Esophagus muscularis mucosa (tissue), 3 donors: ENCODE measurements around the gene TGIF2.

Experiments
- POLR2A ChIP-seq: fragments of 450-650 bp; IDR thresholded peaks from one replicate; pipeline ENCODE4 v1.6.1; 2017; ENCODE audit warnings: antibody characterized with exemption, moderate library complexity, mild to moderate bottlenecking, low read depth
- POLR2AphosphoS5 ChIP-seq, 2 donors: sonication (generic); formaldehyde crosslinking; IDR thresholded peaks; one replicate each; pipeline ENCODE4 v1.6.1; 2017; ENCODE audit warnings: antibody characterized with exemption in 2 of 2
- TF ChIP-seq, protein P1 (sequence below), 3 experiments: fragments of 200-600 bp in 2 of 3; fragments of 450-650 bp in 1 of 3; sonication (generic) in 2 of 3; IDR thresholded peaks; one replicate each; pipeline ENCODE4 v1.5.1; 2017 to 2019; ENCODE audit warnings: antibody characterized with exemption in 3 of 3, mild to moderate bottlenecking in 2 of 3, moderate library complexity in 1 of 3

DNA sequence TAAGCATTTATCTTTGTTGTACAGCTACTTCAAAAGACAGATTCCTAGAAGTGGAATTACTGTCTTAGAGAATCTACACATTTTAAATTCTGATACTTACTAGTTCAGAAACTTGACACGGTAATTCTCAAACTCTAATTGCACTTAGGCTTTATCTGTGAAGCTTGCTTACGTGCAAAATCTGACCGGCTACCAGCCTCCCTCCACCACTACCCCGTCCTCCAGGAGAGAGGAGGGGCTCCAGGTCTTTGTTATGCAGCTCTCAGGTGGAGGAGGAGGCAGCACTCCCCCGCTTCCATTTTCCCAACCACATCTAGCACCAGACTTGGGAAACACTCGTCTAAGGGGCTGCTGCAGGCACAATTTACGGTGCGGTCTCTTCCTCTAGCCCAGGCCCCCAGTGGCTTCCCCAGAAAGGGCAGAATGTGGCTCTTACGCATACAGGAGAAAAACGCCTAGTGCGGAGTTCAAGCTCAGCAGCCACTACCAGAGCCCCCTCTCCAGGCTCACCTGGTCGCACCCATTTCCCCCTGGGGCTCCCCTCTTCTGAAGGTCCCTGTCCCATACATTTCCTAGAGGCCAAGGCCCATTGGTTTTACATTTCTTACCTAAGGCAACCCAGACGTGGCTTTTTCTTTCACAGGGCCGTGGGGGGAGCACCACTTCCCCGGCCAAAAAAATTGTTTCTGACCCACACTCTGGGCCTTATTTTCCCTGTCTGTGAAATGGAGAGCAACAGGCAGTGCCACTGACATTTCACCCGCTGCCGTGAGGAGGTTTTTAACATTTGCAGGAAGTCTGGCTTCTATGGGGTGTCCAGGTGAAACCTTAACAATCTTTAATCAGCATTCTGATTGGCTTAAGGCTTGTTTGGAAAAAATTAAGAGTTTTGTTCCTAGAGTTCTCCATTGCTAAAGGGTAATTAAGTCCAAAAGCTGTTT lies 1.6 kb upstream of the TGIF2 start:
- TF ChIP-seq, protein P1, sequence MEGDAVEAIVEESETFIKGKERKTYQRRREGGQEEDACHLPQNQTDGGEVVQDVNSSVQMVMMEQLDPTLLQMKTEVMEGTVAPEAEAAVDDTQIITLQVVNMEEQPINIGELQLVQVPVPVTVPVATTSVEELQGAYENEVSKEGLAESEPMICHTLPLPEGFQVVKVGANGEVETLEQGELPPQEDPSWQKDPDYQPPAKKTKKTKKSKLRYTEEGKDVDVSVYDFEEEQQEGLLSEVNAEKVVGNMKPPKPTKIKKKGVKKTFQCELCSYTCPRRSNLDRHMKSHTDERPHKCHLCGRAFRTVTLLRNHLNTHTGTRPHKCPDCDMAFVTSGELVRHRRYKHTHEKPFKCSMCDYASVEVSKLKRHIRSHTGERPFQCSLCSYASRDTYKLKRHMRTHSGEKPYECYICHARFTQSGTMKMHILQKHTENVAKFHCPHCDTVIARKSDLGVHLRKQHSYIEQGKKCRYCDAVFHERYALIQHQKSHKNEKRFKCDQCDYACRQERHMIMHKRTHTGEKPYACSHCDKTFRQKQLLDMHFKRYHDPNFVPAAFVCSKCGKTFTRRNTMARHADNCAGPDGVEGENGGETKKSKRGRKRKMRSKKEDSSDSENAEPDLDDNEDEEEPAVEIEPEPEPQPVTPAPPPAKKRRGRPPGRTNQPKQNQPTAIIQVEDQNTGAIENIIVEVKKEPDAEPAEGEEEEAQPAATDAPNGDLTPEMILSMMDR (IDR thresholded peaks at IDR 0.05), result no peak
- no peak for TF ChIP-seq POLR2A
- no peak for TF ChIP-seq POLR2AphosphoS5 (IDR thresholded peaks at IDR 0.05)
